HG02852 (cell line): ENCODE measurements around the gene SPATA16.
"Not testable (repeated sequence)": the region's sequence is repeated elsewhere in the genome, so short reads cannot be mapped to it uniquely, and the experiment has no call there.

Experiments used
- ATAC-seq: cut with Tn5 transposase; IDR thresholded peaks from one replicate; pipeline ENCODE4 v1.9.1; 2021; ENCODE audit warnings: mild to moderate bottlenecking, moderate library complexity; ENCODE audit not compliant: unreplicated experiment

Gene SPATA16

DNA sequence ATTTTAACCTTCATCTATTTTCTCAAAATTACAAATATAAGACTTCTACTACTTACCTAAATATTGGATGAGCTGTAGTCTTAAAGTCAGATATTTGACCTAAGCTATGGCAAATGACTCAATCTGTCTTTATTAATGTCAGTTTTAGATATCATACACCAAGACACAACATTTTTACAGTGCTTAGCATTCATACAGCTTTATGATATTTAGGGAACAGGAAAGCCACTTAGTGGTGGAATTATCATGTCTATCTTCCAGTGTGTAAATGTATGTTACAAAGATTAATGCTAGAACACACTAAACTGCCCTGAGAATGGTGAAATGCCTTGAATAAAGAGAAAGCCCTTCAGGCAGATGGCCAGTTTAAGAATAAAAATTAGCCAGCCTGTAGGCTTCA lies 135.0 kb downstream of the SPATA16 start:
- no peak for ATAC-seq

DNA sequence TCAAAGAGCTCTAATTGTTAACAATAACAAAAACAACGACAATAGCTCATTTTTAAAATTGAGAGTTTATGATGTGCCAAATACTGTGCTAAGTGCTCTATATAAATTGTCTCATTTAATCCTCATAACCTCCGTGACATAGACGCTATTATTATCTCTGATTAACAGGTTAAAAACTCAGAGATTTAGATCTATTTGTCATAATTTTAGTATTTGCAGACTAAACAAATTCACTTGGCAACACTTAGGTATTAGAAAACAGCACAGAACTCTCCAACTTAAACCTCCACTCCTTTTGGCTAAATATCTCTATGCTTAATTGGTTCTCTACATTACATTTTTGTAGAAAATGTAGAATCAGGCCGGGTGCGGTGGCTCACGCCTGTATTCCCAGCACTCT lies 136.4 kb downstream of the SPATA16 start:
- no peak for ATAC-seq

DNA sequence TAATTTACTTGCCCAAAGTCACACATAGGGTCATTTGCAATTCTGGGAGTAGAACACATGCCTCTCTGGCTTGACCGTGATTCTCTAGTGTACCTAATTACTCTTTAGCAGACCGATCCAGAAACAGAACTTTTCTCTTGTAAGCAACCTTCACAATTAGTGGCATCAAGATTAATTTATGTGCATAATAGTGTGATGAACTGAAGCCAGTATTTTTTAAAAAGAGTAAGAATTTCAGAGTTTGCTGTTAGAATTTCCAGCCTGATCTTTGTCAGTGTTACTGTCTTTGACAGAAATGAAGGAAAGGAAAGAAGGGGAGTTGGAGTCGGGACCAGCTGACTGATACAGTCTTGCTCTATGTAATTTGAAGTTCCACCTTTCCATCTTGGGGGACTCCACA lies 137.1 kb downstream of the SPATA16 start:
- ATAC-seq, result no peak

DNA sequence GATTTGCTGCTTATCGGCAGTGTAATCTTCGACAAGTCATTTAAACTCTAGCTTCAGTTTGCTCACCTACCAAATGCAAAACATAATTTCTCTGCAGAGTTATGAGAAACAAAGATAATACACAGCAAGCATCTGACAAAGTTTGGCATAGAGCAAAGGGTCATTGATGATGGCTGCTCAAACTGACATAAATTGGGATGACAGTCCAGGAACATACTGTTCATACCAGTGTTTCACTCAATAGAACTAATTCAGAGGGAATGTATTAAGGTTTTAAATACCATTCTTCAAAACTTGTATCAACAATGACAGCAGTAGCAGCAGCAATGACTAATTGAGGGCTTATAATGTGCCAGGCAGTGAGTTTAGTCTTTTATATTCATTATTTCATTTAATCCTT lies 137.6 kb downstream of the SPATA16 start:
- no peak for ATAC-seq

GRCh38 chr3:173001622-173002021 lies 139.4 kb downstream of the SPATA16 start:
- ATAC-seq, result no peak

DNA sequence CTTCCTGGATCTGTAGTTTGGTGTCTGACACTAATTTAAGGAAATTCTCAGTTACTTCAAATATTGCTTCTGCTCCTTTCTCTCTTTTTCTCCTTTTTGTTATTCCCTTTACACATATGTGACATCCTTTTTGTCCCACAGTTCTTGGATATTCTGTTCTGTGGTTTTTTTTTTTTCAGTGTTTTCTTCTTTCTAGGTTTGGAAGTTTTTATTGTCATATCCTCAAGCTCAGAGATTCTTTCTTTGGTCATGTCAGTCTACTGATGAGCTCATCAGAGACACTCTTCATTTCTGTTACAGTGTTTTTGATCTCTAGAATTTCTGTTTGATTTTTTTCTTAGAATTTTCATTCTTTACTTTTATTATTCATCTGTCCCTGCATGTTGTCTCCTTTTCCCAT lies 140.5 kb downstream of the SPATA16 start:
- ATAC-seq, result no peak

- ATAC-seq, result no peak
Observed at GRCh38 chr3:172993412-172993811, 147.6 kb downstream of the SPATA16 start.

DNA sequence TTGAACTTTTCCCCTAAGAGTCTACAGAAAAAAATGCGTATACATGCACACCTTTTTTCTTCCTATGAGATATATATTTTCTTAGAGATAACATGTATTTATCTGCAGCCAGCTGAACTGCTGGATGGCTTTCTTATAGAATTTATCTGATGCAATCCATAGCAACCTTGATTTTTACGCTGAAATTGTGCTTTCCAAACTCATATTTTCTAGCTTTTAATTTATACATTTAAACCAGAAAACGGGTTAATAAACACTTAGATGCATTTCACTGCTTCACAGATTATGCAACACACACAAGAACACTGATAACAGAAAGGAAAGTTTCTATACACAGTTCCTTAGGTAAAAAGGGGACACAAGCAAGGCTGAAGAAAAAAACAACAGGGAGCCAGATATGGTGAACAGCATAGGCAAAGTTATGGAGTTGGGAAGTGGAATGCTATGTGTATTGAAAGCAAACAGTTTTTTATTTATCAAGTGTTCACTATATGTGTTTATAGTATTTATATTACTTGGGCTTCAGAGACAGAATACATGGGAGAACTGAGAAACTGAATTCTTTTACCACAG lies 149.5 kb downstream of the SPATA16 start:
- no peak for ATAC-seq

GRCh38 chr3:172989373-172989772 lies 151.7 kb downstream of the SPATA16 start:
- no peak for ATAC-seq

- ATAC-seq, result no peak
Observed at GRCh38 chr3:172987273-172987672, 153.8 kb downstream of the SPATA16 start.

DNA sequence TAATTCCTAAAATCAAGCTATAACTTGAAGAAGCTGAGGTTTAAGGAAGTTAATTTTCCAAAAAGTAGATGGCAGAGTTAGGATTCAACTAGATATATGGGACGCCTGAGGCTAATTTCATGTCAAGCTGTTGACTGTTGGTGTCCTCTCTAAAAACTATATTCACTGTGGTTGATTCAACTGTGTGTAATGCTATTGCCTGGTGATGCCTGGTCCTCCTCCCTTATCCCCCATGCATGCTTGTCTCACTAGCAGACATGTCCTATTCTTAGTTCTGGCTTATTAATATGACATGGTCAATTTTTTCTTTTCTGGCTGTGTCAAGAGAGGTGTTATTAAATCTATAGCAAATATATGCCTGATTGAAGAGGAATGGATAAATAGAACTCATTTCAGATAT lies 156.1 kb downstream of the SPATA16 start:
- no peak for ATAC-seq

- ATAC-seq, result no peak
Observed at GRCh38 chr3:172982736-172983364, 158.2 kb downstream of the SPATA16 start.

GRCh38 chr3:172981407-172981983 lies 159.5 kb downstream of the SPATA16 start:
- ATAC-seq, result no peak

GRCh38 chr3:172980849-172981248 lies 160.2 kb downstream of the SPATA16 start:
- ATAC-seq, result no peak

DNA sequence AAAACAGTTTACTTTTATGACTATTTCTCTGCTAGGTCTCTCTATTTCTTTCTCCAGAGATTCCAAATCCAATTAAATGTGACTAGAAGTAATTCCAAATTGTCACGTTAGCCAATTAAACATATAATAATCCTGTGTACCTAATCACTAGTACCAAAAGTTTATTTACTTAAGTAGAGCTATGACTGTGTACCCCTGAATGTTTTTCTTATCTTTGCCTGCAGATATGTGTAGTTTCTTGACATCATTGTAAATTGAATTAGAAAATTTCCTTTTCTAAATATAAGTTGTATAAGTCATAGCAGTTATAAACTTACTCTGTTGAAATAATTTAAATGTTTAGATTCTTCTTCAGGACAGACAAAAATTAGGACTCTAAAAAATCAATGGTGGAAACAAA lies 163.3 kb downstream of the SPATA16 start:
- no peak for ATAC-seq

- ATAC-seq, result no peak
Observed at GRCh38 chr3:172974969-172975368, 166.1 kb downstream of the SPATA16 start.

- ATAC-seq, result no peak
Observed at GRCh38 chr3:172973799-172974198, 167.2 kb downstream of the SPATA16 start.

GRCh38 chr3:172972717-172973116 lies 168.3 kb downstream of the SPATA16 start:
- ATAC-seq, result no peak

DNA sequence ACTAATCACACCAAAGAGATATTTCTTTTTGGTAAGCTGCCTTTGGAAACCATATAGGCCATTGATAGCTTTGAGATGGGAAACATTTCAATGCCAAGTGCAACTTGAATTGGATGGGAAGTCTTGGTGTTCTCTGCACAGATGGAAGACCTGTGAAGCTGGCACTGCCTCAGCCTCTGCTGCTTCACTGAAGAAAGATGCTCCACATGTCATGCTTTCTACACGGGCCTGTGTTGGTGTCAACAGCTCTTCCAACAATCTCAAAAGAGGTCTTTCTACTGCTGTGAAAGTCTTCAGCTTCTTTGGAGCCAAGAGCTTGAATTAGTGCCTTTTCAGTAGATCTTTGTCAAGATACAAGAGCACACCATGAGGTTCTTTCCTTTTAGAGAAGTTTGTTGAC lies 169.0 kb downstream of the SPATA16 start:
- no peak for ATAC-seq

- no peak for ATAC-seq
Observed at GRCh38 chr3:172968646-172969045, 172.4 kb downstream of the SPATA16 start.

DNA sequence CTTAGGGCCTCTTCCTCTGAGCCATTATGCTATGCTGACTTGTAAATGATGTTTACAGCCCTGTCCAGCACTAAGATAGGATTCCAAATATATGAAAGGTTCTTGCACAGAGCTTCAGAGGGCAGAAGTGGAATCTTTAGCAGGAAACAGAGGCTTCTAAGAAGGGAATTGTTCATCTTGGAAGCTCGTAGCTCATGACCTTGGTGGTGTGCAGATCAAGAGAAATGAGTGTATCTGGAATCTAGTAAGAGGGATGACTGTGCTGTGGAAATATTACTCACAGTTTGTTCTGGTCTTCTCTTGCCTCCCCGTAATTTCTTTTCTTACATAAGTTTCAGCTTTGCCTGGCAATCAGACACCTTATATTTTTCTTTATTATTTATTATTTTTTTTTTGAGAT lies 175.8 kb downstream of the SPATA16 start:
- ATAC-seq, result no peak

DNA sequence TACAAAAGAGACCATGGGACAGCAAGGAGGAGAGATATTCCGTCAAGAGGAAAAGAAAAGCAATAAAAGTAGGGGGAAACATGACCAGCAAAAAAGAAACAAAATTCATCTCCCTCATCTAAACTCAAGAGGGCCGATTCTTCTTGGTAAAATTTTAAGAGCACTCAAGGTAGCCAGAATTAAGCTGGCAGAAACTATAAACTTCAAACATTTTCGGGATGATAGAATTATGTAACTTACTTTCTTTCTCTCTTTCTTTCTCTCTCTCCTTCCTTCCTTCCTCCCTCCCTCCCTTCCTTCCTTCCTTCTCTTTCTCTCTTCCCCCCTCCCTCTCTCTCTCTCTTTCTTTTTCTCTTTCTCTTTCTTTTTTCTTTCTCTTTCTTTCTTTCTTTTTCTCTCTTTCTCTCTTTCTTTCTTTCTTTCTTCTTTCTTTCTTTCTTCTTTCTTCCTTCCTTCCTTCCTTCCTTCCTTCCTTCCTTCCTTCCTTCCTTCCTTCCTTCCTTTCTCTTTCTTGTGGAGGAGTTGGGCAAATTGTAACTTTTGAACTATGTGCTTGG lies 180.3 kb downstream of the SPATA16 start:
- ATAC-seq, result not testable (repeated sequence)
